GM12878 (cell line): ENCODE measurements around the gene CMTM4. TPM values are rescaled to one million over a fixed set of nuclear protein-coding genes. Genes with fewer than 3 reads are reported as not detected.

Experiments
- ATAC-seq: fragments of 200-7000 bp; cut with Tn5 transposase; 3 replicates; pipeline ENCODE4 v1.9.1; 2020; ENCODE audit warnings: mild to moderate bottlenecking, moderate library complexity
- BruUV-seq: library from RNA; stranded (reverse); fragments of 400-500 nt; replicated peaks from 2 replicates; lab custom pipeline; 2021; lab: Mats Ljungman, UMichigan
- CTCF ChIA-PET: fragments of 300-600 bp; sonication (Branson Sonifier 250); formaldehyde crosslinking; extraction: SDS; loops from one replicate; lab custom pipeline; 2021; ENCODE audit warnings: inconsistent platforms; lab: Yijun Ruan, JAX
- POLR2A ChIA-PET: fragments of 350-600 bp; formaldehyde crosslinking; extraction: SDS; loops from one replicate; lab custom pipeline; 2021; ENCODE audit warnings: inconsistent platforms; lab: Charles Lee
- RAD21 ChIA-PET: fragments of 300-600 bp; sonication (Branson Sonifier 250); formaldehyde crosslinking; loops from one replicate; lab custom pipeline; 2023; ENCODE audit warnings: antibody characterized with exemption; ENCODE audit not compliant: unreplicated experiment; lab: Charles Lee
- SMC1A ChIA-PET: fragments of 300-600 bp; sonication (Branson Sonifier 250); formaldehyde crosslinking; loops from one replicate; lab custom pipeline; 2023; ENCODE audit not compliant: unreplicated experiment, uncharacterized antibody; lab: Charles Lee
- DNase-seq: peaks from one replicate; pipeline ENCODE4 v3.0.0-alpha.2; 2011; ENCODE audit warnings: low read depth, low spot score
- FAIRE-seq: peaks from 3 replicates; lab custom pipeline; 2011; peaks lifted over from hg19 to GRCh38; lab: Jason Lieb, UNC
- H2AFZ ChIP-seq: 2 replicates; pipeline ENCODE4 v1.6.0; 2011; ENCODE audit warnings: low read depth, low read length, control low read depth; ENCODE audit not compliant: control insufficient read depth
- H3K27ac ChIP-seq: 2 replicates; pipeline ENCODE4 v1.5.1; 2011; ENCODE audit warnings: control low read depth; ENCODE audit not compliant: control insufficient read depth, insufficient read depth
- H3K27me3 ChIP-seq, 2 experiments: replicated peaks in 1 of 2; 2 replicates each; pipeline versions ENCODE4 v1.6.0 to v1.6.1; 2011; ENCODE audit warnings: low read length in 1 of 2; ENCODE audit not compliant: control insufficient read depth in 2 of 2, insufficient read depth in 2 of 2
- H3K36me3 ChIP-seq, 2 experiments: 2 replicates each; pipeline ENCODE4 v1.5.1; 2011; ENCODE audit warnings: low read length in 1 of 2; ENCODE audit not compliant: control insufficient read depth in 2 of 2, insufficient read depth in 2 of 2
- H3K4me1 ChIP-seq: 2 replicates; pipeline ENCODE4 v1.6.1; 2011; ENCODE audit warnings: mild to moderate bottlenecking, low read length, moderate library complexity, mixed read lengths; ENCODE audit not compliant: control insufficient read depth, insufficient read depth
- H3K4me2 ChIP-seq: 2 replicates; pipeline ENCODE4 v1.6.0; 2011; ENCODE audit warnings: control low read depth; ENCODE audit not compliant: control insufficient read depth, insufficient read depth
- H3K4me3 ChIP-seq: fragments of 200-600 bp; sonication (generic); 2 replicates; pipeline ENCODE4 v1.5.1; 2016
- H3K79me2 ChIP-seq: 2 replicates; pipeline ENCODE4 v1.6.0; 2011; ENCODE audit warnings: low read length; ENCODE audit not compliant: control insufficient read depth, insufficient read depth
- H3K9ac ChIP-seq: 2 replicates; pipeline ENCODE4 v1.8.0; 2011; ENCODE audit warnings: low read length, control low read depth, mixed read lengths; ENCODE audit not compliant: control insufficient read depth, insufficient read depth
- H3K9me3 ChIP-seq: replicated peaks from 3 replicates; pipeline ENCODE4 v1.5.1; 2011; ENCODE audit warnings: mild to moderate bottlenecking, low read length; ENCODE audit not compliant: control insufficient read depth, insufficient read depth
- H4K20me1 ChIP-seq: 2 replicates; pipeline ENCODE4 v1.6.0; 2011; ENCODE audit not compliant: control insufficient read depth, insufficient read depth
- CHD2 ChIP-seq: IDR thresholded peaks from 2 replicates; pipeline ENCODE4 v1.6.1; 2011; ENCODE audit warnings: low read depth, low read length, improper control_type of control experiment, borderline replicate concordance
- CREM ChIP-seq: IDR thresholded peaks from 2 replicates; pipeline ENCODE4 v1.6.1; 2014; ENCODE audit warnings: antibody characterized with exemption, low read depth
- EED ChIP-seq: sonication (generic); IDR thresholded peaks from 2 replicates; pipeline ENCODE4 v1.6.1; 2016; ENCODE audit warnings: antibody characterized with exemption, low read depth
- HDAC2 ChIP-seq: fragments of 200-600 bp; sonication (generic); IDR thresholded peaks from 2 replicates; pipeline ENCODE4 v1.6.1; 2017
- MXI1 ChIP-seq: fragments of 150-350 bp; IDR thresholded peaks from 2 replicates; pipeline ENCODE4 v1.6.1; 2011; ENCODE audit warnings: low read depth, mild to moderate bottlenecking, inconsistent platforms, low read length, improper control_type of control experiment
- MYC ChIP-seq: IDR thresholded peaks from 2 replicates; pipeline ENCODE4 v1.6.1; 2011; ENCODE audit warnings: mild to moderate bottlenecking, low read length, moderate library complexity, inconsistent platforms; ENCODE audit not compliant: insufficient read depth, insufficient replicate concordance, insufficient read length, severe bottlenecking
- PML ChIP-seq: IDR thresholded peaks from 2 replicates; pipeline ENCODE4 v1.6.1; 2012; ENCODE audit warnings: low read length, inconsistent platforms
- POU2F2 ChIP-seq: IDR thresholded peaks from 3 replicates; pipeline ENCODE4 v1.6.1; 2011; ENCODE audit warnings: low read depth, mild to moderate bottlenecking, low read length, borderline replicate concordance
- RAD21 ChIP-seq: IDR thresholded peaks from 2 replicates; pipeline ENCODE4 v1.6.1; 2011; ENCODE audit warnings: mild to moderate bottlenecking, low read depth, low read length, moderate library complexity; ENCODE audit not compliant: insufficient read depth
- SREBF2 ChIP-seq: IDR thresholded peaks from 2 replicates; pipeline ENCODE4 v1.6.1; 2012; ENCODE audit warnings: mild to moderate bottlenecking, low read length
- WRNIP1 ChIP-seq: IDR thresholded peaks from 2 replicates; pipeline ENCODE4 v1.6.1; 2011; ENCODE audit warnings: low read depth, low read length, improper control_type of control experiment, borderline replicate concordance
- ZNF274 ChIP-seq: IDR thresholded peaks from one replicate; pipeline ENCODE4 v1.8.0; 2011; ENCODE audit not compliant: insufficient read length, insufficient read depth
- WGBS: methylation state at CpG from one replicate; pipeline ENCODE4 v1.1.6; 2016; ENCODE audit warnings: low lambda C conversion rate; ENCODE audit not compliant: insufficient replicate concordance, insufficient coverage; ENCODE audit errors: missing lambda C conversion rate; 5-methylcytosine and 5-hydroxymethylcytosine counted together
- in situ Hi-C: fragments of 300-500 bp; cut with MboI; formaldehyde crosslinking; loops from 9 replicates; pipeline ENCODE4 v1.14.3; 2018; ENCODE audit warnings: mixed read lengths
- intact Hi-C: fragments of 100-400 bp; cut with micrococcal nuclease; formaldehyde crosslinking; loops from one replicate; pipeline ENCODE4 v1.14.2; 2022; ENCODE audit not compliant: unreplicated experiment
- polyA plus RNA-seq, 11 experiments: library from polyadenylated mRNA; depleted of rRNA in 4 of 11; unstranded in 6 of 11; stranded (reverse) in 5 of 11; fragments of >200 nt; fragmentation: Nextera tagmentation in 4 of 11; fragmentation: Illumina TruSeq in 1 of 11; extraction: Ambion mirVana in 4 of 11; extraction: Trizol in 1 of 11; gene quantifications; 1 replicate in 1 of 11; 2 replicates in 10 of 11; pipeline versions ENCODE4 v1.2.1 to v1.2.3, GENCODE V29; 2011 to 2016; ENCODE audit warnings: inconsistent platforms in 2 of 11, missing spikeins in 2 of 11, low read depth in 1 of 11
- total RNA-seq, 4 experiments: library from RNA; depleted of rRNA in 3 of 4; stranded (reverse); fragments of >200 nt in 3 of 4; fragmentation: Illumina TruSeq in 1 of 4; extraction: Trizol in 1 of 4; gene quantifications; 2 replicates each; pipeline versions ENCODE4 v1.2.1 to v1.2.3, GENCODE V29; 2013 to 2021
- TF ChIP-seq, protein P1 (sequence below): fragments of 450-650 bp; IDR thresholded peaks from 2 replicates; pipeline ENCODE4 v1.6.1; 2017; ENCODE audit warnings: mild to moderate bottlenecking, moderate library complexity
- TF ChIP-seq, protein P2 (sequence below): IDR thresholded peaks from 2 replicates; pipeline ENCODE4 v1.6.1; 2012; ENCODE audit warnings: low read length, inconsistent platforms
- TF ChIP-seq, protein P3 (sequence below): fragments of 450-650 bp; IDR thresholded peaks from 2 replicates; pipeline ENCODE4 v1.6.1; 2016; ENCODE audit warnings: mild to moderate bottlenecking, moderate library complexity, borderline replicate concordance

The CMTM4 gene
- total and polyA plus RNA-seq, 10 of the 15 experiments (the other 5 are each of a cell fraction or from before 2014, with no cell fraction given) = 0.02 to 0.43 (median 0.15) TPM; not detected in 2

DNA sequence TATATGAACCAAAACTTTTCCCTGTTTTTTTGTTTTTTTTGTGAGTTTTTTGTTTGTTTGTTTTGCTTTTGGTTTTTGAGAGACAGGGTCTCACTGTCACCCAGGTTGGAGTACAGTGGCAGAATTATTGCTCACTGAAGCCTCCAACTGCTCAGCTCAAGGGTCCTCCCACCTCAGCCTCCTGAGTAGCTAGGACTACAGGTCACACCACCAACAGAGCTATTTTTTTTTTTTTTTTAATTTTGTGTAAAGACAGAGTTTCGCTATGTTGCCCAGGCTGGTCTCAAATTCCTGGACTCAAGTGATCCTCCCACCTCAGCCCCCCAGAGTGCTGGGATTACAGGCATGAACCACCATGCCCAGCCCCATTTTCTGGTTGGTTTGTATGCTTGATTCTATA is 28.6 kb downstream of the CMTM4 start:
- H2AFZ ChIP-seq = no peak overlapping the region
- ChIA-PET POLR2A (interaction anchor here (0.6 kb wide), 1 partner anchor 242 kb away, joined by 3 read pairs; no protein-coding TSS in a partner anchor), SMC1A (no interaction called here), RAD21 (interaction anchor here (0.6 kb wide), 1 partner anchor 12 kb away, joined by 3 read pairs; no protein-coding TSS in a partner anchor), CTCF (interaction anchor here (1.3 to 2.6 kb wide), 2 partner anchors 17 to 73 kb away, joined by 3 to 6 read pairs; no protein-coding TSS in a partner anchor)
- H3K9ac ChIP-seq = no peak overlapping the region
- H3K36me3 ChIP-seq = no peaks in the 10 kb centered on the region
- intact Hi-C loops (no loop called here), in situ Hi-C loops (no loop called here)
- TF ChIP-seq PML (no peak), RAD21 (no peak), POU2F2 (no peak), CREM (no peak), HDAC2 (no peak), EED (no peak), WRNIP1 (no peak), MYC (no peak), MXI1 (no peak), CHD2 (no peak), SREBF2 (no peak), ZNF274 (no peak)
- TF ChIP-seq, protein P1, sequence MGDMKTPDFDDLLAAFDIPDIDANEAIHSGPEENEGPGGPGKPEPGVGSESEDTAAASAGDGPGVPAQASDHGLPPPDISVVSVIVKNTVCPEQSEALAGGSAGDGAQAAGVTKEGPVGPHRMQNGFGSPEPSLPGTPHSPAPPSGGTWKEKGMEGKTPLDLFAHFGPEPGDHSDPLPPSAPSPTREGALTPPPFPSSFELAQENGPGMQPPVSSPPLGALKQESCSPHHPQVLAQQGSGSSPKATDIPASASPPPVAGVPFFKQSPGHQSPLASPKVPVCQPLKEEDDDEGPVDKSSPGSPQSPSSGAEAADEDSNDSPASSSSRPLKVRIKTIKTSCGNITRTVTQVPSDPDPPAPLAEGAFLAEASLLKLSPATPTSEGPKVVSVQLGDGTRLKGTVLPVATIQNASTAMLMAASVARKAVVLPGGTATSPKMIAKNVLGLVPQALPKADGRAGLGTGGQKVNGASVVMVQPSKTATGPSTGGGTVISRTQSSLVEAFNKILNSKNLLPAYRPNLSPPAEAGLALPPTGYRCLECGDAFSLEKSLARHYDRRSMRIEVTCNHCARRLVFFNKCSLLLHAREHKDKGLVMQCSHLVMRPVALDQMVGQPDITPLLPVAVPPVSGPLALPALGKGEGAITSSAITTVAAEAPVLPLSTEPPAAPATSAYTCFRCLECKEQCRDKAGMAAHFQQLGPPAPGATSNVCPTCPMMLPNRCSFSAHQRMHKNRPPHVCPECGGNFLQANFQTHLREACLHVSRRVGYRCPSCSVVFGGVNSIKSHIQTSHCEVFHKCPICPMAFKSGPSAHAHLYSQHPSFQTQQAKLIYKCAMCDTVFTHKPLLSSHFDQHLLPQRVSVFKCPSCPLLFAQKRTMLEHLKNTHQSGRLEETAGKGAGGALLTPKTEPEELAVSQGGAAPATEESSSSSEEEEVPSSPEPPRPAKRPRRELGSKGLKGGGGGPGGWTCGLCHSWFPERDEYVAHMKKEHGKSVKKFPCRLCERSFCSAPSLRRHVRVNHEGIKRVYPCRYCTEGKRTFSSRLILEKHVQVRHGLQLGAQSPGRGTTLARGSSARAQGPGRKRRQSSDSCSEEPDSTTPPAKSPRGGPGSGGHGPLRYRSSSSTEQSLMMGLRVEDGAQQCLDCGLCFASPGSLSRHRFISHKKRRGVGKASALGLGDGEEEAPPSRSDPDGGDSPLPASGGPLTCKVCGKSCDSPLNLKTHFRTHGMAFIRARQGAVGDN = no peak
- TF ChIP-seq, protein P2, sequence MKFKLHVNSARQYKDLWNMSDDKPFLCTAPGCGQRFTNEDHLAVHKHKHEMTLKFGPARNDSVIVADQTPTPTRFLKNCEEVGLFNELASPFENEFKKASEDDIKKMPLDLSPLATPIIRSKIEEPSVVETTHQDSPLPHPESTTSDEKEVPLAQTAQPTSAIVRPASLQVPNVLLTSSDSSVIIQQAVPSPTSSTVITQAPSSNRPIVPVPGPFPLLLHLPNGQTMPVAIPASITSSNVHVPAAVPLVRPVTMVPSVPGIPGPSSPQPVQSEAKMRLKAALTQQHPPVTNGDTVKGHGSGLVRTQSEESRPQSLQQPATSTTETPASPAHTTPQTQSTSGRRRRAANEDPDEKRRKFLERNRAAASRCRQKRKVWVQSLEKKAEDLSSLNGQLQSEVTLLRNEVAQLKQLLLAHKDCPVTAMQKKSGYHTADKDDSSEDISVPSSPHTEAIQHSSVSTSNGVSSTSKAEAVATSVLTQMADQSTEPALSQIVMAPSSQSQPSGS = no peak
- TF ChIP-seq, protein P3, sequence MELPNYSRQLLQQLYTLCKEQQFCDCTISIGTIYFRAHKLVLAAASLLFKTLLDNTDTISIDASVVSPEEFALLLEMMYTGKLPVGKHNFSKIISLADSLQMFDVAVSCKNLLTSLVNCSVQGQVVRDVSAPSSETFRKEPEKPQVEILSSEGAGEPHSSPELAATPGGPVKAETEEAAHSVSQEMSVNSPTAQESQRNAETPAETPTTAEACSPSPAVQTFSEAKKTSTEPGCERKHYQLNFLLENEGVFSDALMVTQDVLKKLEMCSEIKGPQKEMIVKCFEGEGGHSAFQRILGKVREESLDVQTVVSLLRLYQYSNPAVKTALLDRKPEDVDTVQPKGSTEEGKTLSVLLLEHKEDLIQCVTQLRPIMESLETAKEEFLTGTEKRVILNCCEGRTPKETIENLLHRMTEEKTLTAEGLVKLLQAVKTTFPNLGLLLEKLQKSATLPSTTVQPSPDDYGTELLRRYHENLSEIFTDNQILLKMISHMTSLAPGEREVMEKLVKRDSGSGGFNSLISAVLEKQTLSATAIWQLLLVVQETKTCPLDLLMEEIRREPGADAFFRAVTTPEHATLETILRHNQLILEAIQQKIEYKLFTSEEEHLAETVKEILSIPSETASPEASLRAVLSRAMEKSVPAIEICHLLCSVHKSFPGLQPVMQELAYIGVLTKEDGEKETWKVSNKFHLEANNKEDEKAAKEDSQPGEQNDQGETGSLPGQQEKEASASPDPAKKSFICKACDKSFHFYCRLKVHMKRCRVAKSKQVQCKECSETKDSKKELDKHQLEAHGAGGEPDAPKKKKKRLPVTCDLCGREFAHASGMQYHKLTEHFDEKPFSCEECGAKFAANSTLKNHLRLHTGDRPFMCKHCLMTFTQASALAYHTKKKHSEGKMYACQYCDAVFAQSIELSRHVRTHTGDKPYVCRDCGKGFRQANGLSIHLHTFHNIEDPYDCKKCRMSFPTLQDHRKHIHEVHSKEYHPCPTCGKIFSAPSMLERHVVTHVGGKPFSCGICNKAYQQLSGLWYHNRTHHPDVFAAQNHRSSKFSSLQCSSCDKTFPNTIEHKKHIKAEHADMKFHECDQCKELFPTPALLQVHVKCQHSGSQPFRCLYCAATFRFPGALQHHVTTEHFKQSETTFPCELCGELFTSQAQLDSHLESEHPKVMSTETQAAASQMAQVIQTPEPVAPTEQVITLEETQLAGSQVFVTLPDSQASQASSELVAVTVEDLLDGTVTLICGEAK = no peak
- no peak for FAIRE-seq
- no peaks in the 10 kb centered on the region for H3K9me3 ChIP-seq
- H3K4me2 ChIP-seq = no peak overlapping the region
- H3K27me3 ChIP-seq = no peaks in the 10 kb centered on the region
- H4K20me1 ChIP-seq = no peaks in the 10 kb centered on the region
- no peak for DNase-seq
- no peak for ATAC-seq
- no peaks in the 10 kb centered on the region for H3K79me2 ChIP-seq
- 88% methylated on average over 1 of the region's 1 CpG for WGBS
- H3K4me1 ChIP-seq = no peaks in the 10 kb centered on the region
- no peak overlapping the region for H3K27ac ChIP-seq
- no TSS peak for BruUV-seq
- H3K4me3 ChIP-seq = no peak overlapping the region
